22Rv1 (cell line): ENCODE results near the gene FBXL4.

Source experiments
- CTCF ChIP-seq: fragments of 450-650 bp; IDR thresholded peaks from 2 replicates; pipeline ENCODE4 v1.5.1; 2017; ENCODE audit warnings: mild to moderate bottlenecking
- ZFX ChIP-seq: fragments of 450-650 bp; IDR thresholded peaks from 2 replicates; pipeline ENCODE4 v1.6.1; 2017; ENCODE audit warnings: antibody characterized with exemption, borderline replicate concordance

DNA sequence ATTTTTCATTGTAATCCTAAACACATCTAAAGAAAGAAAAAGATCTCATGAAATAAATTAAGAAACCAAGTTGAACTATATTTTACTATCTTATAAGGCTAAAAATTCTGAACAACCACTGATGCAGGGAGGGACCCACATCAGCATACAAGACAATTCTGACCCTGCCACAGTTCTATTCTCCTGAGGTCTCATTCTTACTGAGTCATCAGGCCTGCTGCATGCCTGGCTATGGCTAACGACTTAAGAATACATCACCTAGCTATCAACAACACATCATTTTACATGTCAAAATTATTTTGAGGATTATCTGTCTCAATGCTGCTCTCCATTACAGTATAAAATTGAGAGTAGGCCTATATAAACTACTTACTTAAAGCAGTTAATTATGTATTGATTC is 52.9 kb downstream of the FBXL4 start:
- TF ChIP-seq CTCF = no peak
- TF ChIP-seq ZFX = no peak
